ENCODE measurements around the gene ZNF835.
"Not testable (repeated sequence)": the region's sequence is repeated elsewhere in the genome, so short reads cannot be mapped to it uniquely, and the experiment has no call there.

ZNF835 gene

DNA sequence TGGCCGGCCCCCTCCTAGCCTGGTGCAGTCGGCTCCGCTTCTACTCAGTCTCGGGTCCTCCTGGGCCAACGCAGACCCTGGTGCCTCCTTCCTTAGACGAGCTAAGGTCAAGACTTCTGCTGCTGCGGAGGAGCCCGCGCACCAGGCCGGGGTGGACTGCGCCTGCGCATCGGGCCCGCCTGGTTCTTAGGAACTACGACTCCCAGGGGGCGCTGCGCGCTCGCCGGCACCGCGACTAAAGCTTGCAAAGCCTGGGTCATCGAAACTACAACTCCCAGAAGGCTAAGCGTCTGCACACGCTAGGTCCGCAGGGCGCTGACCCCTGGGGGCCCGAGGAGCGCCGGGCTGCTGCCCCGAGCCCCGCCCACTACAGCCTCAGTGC, at the start of gene ZNF835:
TSS of gene ZNF835 (minus strand) at position 145 of the 382 bp plus-strand sequence. CDS start 6,559 bp downstream, outside the sequence.
- no peak for DNase-seq

DNA sequence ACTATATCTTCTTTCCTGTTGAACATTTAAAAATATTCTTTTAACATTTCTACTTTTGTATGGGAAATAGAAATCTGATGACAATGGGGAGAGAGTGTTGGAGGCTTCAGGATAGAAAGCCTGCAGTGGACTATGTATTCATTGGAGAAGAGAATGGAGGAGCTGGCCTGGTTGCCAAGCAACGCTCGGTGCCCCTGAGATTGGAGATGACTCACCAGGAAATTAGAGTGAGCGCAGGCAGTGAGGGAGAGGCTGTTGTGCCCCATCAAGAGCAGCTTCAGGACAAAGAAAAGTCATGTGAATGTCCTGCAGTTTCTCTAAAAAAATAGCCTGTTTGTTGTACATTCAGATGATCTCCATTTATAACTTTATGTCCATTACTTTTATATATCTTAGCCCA, 48.7 kb upstream of the ZNF835 start:
- DNase-seq, result no peak

DNA sequence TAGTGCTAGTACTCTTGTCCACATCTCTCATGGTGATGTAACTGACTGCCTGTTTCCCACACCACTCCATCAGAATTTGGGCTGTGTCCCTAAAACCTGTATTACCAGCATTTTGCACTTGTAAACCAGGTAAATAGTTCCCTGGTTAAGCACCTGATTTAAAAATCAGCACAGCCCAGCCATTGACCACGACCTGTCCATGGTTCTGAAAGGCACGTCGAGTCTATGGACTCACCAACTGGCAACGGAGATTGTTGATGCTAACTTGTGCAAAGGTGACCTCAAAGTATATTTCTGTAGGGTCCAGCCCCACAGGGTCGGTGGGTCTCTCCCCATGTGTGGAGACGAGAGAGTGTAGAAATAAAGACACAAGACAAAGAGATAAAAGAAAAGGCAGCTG, 46.7 kb upstream of the ZNF835 start:
- DNase-seq, result no peak

DNA sequence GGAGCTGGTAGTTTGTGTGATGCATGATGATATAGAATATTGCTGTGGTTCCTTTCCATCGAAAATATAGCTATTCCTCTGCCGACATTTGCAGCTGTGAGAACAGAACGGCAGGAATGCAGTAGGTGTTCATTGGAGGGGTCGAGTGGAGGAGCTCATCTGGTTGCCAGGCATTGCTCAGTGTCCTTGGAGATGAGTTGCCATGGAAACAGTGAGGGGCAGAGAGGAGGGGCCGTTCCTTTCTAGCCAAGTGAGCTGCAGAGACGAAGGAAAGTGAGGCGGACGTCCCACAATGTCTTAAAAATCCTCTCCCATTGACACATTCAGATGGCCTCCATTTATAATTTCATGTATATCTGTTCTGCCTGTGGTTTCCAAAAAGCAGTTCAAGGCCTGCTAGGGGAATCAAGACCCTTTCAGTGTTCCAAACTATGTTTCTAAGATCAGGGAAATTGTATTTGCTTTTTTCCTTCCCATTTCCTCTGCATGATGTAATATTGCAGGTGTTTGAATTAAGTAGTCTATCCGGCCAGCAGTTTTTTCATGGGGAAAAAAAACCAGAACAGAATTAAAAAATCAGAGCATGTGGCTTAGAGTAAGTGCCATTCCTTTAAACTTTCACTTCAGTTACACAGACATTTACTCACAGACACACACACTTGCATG, 41.2 kb upstream of the ZNF835 start:
- DNase-seq, result no peak

DNA sequence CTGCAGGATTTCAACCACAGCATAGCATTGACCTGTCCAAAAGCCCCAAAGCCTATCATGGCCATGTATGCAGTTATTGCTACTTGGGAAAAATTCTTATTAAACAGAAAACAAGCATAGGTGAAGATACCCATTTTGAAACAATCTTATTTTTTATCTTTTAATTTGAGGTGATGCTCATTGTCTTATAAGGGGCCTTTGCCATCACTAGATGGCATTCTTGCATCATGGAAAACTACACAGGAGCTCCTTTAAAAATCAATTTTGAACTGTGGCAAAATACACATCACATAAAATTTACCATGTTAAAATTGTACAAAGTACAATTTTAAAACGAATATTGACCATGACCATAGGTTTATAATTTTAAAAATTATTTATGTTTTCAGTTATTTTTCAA, 38.9 kb upstream of the ZNF835 start:
- DNase-seq, result no peak

DNA sequence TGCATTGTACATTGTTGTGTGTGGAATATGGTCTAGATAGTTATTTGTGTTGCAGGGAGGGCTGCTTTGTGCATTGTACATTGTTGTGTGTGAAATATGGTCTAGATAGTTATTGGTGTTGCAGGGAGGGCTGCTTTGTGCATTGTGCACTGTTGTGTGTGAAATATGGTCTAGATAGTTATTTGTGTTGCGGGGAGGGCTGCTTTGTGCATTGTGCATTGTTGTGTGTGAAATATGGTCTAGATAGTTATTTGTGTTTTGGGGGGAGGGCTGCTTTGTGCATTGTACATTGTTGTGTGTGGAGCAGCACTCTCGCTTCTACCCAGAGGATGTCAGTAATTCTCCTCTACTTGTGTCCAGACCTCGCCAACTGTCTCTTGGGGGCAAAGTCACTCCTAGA, 36.3 kb upstream of the ZNF835 start:
- DNase-seq, result no peak

DNA sequence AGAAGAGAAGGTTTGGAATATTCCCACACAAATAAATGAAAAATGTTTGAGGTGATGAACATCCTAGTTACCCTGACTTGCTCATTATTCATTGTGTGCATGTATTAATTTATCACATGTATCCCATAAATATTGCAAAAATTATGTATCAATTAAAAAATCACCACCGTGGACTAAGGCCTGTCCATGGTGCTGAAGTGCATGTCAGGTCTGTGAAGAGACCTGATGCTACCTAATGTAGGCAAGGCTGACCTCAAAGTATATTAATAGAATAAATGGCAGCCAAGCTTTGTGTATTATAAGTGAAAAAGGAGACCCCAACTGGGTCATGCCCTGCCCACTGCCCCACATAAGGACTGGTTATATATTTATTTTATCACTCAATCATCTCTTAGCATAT, 34.4 kb upstream of the ZNF835 start:
- DNase-seq, result no peak

DNA sequence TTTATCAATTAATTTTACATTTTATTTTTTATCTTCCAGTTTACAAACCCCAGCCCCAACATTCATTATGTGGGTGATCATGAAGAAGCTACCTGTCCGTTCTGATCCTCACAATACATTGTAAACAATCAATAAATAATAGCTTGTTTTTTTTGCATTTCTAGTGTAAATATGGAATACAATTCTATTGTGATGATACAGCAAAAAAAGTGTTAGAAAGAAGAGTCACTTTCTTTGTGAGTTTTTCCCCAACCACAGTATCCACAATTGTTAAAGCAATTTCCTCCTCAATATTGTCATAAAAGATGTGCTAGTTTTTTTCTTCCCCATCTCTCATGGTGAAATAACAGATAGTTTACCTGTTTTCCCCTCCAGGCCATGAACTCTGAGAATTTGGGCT, 30.3 kb upstream of the ZNF835 start:
- DNase-seq, result no peak

DNA sequence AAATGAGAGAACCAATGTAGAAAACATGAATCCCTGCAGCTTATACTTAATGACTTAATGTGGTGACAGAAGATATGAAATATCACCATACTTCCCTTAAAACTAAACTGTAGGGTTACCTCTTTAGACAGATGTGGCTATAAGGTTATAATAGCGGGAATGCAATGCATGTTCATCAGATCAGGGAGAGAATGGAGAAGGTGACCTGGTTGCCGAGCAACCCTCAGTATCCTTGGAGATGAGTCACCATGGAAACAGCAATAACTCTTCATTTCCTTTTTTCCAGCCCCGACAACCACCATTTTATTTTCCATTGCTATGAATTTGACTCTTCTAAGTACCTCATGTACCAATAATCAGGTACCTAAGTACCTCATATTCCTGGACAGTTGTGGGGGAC, 28.0 kb upstream of the ZNF835 start:
- no peak for DNase-seq

DNA sequence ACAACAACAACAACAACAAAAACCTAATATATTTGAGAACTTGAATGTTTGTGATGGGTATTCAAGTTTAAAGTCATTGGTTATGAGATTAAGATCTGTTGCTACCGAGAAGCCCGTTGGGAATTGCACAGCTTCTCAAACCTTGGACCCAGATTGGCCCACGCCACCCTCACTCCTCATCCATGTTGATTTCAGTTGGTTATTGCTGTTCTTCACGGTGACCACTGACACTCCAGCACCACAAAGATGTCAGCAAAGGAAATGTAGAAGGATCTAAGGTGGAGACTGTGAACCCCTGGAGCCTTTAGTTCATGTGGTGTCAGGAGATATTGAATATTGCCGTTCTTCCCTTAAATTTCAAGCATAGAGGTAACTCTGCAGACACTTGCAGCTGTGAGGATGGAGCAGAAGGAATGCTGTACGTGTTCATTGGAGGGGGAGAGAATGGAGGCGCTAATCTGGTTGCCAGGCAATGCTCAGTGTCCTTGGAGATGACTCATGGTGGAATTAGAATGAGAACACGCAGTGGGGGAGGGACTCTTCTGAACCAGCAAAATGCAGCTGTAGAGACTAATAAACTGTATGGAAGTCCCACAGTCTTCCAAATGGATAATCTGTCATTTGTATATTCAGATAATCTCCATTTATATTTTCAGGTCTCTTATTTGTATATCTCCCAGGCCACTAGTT, 20.8 kb upstream of the ZNF835 start:
- DNase-seq, result no peak

DNA sequence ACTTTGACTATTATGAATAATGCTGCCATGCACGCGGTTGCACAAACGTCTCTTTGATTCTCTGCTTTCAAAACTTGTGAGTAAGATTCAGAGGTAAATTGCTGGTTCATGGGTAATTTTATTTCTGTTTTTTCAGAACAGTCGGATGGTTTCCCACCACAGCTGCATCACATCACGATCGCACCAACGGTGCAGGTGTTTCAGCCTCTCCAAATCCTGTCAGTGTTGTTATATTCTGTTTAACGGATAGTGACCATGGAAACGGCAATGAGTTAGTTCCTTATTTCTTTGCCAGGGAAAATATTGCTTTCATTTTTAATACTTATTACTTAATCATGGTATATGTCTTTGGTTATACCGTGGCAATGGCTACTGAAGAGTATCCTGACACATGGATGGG, 19.1 kb upstream of the ZNF835 start:
- DNase-seq, result no peak

DNA sequence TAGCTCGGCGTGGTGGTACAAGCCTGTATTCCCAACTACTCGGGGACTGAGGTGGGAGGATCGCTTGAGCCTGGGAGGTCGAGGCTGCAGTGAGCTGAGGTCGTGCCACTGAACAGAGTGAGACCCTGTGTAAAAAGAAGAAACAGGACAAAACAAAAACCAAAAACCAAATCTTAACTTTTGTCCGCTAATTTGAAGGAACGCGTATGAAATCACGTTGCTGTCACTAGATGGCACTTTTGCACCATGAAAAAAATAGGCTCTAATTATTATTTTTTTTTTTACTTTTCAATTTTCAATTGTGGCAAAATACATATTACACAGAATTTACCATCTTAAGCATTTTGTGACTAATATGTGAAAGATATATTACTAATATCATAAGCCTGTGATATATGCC, 17.6 kb upstream of the ZNF835 start:
- DNase-seq, result no peak

DNA sequence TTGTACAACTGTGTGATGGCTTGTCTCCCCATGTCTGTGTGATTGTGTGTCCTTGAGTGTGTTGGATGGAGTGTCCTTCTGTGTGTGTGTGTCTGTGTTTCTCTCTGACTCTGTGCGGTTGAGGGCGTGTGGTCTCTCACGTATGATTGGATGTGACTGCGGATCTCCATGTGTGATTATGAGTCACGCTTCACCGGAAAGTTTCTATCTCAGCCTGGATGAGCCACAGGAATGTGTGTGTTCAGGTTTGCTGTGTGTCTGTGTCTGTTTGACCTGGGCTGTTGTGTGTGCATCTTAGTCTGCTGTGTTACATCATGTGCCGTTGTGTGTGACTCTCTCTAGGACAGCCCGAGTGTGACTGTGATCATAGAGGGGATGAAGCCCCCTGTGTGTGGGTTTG, 15.5 kb upstream of the ZNF835 start:
- DNase-seq, result no peak

DNA sequence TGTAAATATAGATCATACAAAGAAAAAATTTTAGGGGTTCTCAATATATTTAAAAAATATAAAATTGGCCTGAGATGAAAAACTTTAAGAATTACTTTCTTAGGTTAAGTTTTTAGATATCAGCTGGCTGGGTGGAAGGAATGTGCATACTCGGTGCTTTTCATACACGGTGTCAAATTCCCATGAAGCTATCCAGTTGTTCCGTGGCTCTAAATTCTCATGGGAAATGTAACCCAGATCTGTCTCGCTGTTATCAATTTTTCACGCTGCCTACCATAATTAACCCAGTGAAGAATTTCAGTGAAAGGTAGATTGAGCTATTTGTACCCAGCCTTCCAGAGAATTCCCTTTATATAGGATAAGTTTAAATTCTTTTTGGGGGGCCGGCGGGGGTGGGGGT, 11.6 kb upstream of the ZNF835 start:
- DNase-seq, result no peak

DNA sequence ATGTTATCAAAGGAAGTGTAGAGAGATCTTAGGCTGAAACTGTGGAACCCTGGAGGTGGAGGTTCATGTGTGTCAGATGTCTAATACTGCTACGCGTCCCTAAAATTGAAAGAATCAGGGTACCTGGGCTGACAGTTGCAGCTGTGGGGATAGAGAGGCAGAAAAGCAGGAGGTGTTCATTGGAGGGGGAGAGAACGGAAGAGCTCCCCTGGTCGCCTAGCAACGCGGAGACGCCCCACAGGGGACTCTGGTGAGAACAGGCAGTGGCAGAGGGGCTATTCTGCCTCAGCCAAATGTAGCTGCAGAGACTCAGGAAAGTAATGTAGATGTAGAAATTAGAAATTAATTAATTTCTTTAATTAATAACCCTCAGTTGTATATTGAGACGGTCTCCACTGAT, 10.1 kb upstream of the ZNF835 start:
- DNase-seq, result no peak

DNA sequence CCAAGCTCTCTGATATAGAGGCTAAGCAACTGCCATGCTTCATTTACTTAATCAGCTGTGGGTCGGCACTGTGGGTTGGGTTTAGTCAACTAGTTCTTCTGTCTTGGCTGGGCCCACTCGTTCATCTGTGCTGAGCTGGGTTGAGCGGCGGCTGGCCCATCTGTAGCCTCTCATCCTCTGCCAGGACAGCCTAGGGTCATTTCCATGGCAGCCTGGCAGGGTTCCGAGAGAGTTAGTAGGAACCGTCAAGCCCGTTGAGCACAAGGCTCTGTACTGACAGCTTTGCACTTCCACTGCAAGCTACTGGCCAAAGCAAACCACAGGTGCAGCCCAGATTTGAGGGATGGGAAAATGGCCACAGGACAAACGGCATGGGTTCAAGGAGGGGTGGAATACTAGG, 6.6 kb upstream of the ZNF835 start:
- no peak for DNase-seq

DNA sequence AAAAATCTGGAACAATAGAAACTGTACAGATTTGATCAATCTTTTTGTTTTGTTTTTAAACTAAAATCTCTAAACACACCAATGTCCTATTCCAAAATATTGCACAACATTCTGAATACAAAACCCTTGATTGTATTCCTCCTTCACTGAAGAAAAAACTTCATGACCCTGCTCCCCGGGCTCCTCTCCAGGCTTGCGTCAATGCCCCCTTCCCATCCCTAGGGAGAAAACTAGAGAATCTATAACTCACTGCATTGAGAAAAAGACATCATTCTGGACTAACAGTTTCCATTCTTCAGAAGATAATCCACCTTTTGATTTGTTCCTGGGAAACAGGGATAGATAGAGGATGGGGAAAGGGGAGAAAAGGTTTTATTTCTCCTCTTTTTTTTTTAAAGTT, 1.1 kb upstream of the ZNF835 start:
- not testable (repeated sequence) for DNase-seq

DNA sequence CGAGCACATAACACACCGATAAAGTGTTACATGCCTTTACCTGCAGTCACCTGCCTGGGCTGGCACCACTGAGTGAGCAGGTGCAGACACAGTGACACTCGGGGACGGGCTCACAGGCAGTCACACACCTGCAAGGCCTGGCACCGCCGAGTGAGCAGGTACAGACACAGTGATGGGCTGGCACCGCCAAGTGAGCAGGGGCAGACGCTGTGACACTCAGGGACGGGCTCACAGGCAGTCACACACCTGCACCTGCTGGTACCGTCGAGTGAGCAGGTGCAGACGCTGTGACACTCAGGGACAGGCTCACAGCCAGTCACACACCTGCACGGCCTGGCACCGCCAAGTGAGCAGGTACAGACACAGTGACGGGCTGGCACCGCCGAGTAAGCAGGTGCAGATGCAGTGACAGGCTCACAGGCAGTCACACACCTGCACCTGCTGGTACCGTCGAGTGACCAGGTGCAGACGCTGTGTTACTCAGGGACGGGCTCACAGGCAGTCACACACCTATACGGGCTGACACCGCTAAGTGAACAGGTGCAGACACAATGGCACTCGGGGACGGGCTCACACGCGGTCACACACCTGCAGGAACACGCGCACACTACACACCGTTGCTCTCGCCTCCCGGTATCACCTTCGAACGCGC, 470 bp downstream of the ZNF835 start:
- no peak for DNase-seq

DNA sequence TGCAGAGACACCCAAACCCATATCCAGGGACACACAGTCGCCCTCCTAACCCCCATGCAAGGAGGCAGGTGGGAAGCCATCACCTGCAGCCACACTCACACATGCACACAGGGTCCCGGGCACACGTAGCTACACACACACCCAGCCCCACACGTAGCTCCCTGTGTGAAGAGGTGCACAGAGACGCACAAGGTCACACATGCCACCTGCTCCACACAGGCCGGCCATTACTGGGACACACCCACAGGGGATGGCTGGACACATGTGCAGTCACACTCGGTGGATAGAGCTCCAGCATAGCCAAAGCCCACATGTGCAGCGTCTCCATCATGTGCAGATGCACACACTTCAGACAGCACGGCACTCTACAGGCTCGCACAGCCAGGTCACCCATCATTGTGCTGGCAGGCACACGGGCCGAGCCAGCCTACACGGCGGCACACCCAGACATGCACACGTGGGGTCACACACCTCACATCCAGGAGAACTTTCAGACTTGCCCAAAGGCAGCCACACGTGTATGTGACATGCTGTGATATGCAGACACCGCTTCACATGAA, 1.1 kb downstream of the ZNF835 start:
- no peak for DNase-seq

DNA sequence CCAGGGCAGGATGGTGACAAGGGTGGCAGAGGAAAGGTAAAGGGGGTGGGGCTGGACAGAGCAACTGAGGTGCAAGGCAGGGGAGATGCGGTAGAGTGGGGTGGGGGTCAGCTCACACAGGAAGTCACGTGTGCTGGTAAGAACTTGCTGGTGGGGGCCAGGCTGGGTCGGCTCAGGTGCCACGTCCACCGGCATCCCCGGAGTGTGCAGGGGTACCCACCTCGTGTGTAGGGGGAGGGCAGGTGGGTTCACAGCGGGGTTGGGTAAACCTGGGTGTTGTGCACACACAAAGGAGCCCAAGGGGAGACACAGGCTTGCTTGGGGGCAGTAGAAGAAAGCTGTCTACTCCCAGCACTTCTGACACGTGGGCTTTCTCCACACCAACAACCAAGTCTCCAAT, 2.9 kb downstream of the ZNF835 start:
- no peak for DNase-seq

DNA sequence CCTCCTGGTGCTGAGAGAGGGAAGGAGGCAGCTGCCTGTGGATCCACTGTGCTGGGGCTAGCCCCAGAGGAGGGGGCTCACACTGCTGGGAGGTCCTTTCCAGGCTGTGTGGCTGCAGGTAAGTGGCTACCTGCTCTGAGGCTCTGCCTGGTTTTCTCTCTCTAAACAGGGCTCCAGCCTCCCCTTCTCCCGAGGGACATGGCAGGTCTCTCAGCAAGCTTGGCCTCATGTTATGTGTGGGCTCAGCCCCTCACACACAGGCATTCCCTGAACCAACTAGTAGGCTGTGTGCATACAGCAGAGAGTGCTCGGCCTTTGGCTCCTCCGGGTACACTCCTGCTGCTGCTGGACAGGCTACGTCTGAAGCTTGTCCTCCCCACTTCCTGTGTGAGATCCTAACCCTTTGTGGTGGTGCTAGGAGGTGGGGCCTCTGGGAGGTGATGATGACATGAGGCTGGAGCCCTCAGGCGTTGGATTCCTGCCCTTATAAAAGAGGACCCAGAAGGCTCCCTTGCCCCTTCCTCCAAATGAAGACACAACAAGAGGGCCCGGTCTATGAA, 4.2 kb downstream of the ZNF835 start:
- DNase-seq, result no peak

DNA sequence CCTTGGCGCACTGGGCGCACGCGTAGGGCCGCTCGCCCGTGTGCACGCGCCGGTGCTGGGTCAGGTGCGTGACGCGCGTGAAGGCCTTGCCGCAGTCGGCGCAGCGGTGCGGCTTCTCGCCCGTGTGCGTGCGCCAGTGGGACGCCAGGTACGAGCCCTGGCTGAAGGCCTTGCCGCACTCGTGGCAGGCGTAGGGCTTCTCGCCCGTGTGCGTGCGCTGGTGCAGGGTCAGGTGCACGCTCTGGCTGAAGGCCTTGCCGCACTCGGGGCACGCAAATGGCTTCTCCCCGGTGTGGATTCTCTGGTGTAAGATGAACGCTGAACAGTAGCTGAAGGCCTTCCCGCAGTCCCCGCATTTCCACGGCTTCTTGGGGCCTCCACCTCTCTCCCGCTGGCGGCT, 7.0 kb downstream of the ZNF835 start:
- no peak for DNase-seq

DNA sequence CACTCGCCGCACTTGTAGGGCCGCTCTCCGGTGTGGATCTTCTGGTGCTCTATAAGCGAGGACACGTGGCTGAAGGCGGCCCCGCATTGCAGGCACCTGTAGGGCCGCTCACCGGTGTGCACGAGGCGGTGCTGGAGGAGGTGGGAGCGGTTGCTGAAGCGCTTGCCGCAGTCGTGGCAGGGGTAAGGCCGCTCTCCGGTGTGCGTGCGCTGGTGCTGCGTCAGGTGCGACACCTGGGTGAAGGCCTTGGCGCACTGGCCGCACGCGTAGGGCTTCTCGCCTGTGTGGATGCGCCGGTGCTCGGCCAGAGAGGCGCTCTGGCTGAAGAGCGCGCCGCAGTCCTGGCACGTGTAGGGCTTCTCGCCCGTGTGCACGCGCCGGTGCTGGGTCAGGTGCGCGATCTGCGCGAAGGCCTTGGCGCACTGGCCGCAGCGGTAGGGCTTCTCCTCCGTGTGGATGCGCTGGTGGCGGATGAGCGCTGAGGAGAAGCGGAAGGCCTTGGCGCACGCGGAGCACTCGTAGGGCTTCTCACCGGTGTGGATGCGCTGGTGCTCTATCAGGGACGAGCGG, 7.5 kb downstream of the ZNF835 start:
- DNase-seq, result no peak

DNA sequence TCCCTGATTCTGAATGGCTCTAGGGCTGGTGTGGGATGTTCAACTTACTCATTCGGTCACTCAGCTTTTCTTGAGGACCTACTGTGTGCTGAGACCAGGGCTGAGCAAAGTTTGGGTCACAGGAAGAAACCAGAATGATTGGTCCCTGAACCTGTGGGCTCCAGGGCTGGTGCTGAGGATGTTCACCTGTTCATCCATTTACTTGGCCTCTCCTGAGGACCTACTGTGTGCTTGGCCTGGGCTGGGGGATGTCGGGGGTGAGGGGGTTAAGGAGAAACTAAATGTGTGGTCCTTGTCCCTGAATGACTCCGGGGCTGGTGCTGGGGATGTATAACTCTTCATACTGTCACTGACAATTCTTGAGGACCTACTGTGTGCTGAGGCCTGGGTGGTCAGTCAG, 10.3 kb downstream of the ZNF835 start:
- DNase-seq, result no peak
